ENCODE data around the gene ZNRD2.

DNA sequence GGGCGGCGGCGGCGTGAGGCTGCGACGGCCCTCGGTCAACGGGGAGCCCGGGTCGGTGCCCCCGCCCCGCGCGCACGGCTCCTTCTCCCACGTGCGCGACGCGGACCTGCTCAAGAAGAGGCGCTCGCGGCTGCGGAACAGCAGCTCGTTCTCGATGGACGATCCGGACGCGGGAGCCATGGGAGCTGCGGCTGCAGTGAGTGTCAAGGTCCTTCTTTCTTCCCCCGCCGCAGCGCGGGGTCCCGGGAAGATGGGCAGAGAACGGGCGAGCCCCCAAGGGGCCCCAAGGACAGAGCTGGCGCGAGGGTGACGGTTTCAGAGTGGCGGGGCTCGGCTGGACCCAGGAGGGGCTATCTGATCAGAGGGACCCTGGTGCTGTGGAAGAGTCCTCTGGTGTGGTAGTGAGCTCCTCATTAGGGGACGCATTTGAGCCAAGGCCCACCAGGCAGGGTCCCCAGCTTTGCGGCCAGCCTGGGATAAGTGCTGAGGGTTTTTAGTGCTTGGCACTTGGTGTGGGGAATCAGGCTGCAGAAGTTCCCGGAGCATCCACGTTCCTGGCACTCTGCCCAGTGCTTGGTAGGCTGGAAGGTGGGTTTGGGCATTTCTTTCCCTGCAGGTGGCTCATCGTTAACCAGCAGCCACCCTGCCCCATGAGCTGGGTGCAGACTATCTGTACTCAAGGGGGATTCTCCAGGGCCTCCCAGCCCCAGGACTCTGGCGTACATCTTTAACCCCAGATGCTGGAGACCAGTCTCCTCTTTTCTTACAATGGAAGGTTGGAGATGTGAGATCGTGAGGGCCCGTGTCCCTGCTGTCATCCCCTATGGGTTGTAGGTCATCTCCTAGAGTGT, 15.3 kb downstream of the ZNRD2 start:
- no peak for TF ChIP-seq CREB1 (IDR thresholded peaks at IDR 0.05)
- TF ChIP-seq CEBPB (IDR thresholded peaks at IDR 0.05; ENCODE audit: low read depth, low read length) = no peak
- TF ChIP-seq CHD2 (IDR thresholded peaks at IDR 0.05; ENCODE audit: low read length) = no peak
- TF ChIP-seq EP300 (IDR thresholded peaks at IDR 0.05; ENCODE audit: borderline replicate concordance in 1 of 2, low read depth in 2 of 2, low read length in 2 of 2) = no peak
- TF ChIP-seq POLR2AphosphoS5 (IDR thresholded peaks at IDR 0.05; ENCODE audit: low read depth, low read length) = no peak
